Trophoblast cell (in vitro differentiated cells and primary cell): ENCODE results near the gene EGLN3.

Experiments used
- DNase-seq, 2 donors: peaks; one replicate each; pipeline ENCODE4 v3.0.0-alpha.2; 2016
- H2AFZ ChIP-seq: 2 replicates; pipeline ENCODE4 v1.6.1; 2013; ENCODE audit warnings: low read length, moderate library complexity, mild to moderate bottlenecking; ENCODE audit not compliant: insufficient read depth, poor library complexity
- H2AK5ac ChIP-seq: 2 replicates; pipeline ENCODE4 v1.6.1; 2013; ENCODE audit warnings: mild to moderate bottlenecking, low read length
- H2BK120ac ChIP-seq: 2 replicates; pipeline ENCODE4 v1.6.1; 2013; ENCODE audit warnings: low read length, mild to moderate bottlenecking, moderate library complexity; ENCODE audit not compliant: insufficient read depth, poor library complexity
- H2BK12ac ChIP-seq: 2 replicates; pipeline ENCODE4 v1.6.1; 2013; ENCODE audit warnings: mild to moderate bottlenecking, low read length, moderate library complexity
- H2BK5ac ChIP-seq: 2 replicates; pipeline ENCODE4 v1.6.1; 2013; ENCODE audit warnings: low read length, low read depth, moderate library complexity, mild to moderate bottlenecking; ENCODE audit not compliant: poor library complexity
- H3K14ac ChIP-seq: 2 replicates; pipeline ENCODE4 v1.6.1; 2013; ENCODE audit warnings: mild to moderate bottlenecking, low read length
- H3K18ac ChIP-seq: 2 replicates; pipeline ENCODE4 v1.6.1; 2013; ENCODE audit warnings: mild to moderate bottlenecking, low read length
- H3K23ac ChIP-seq: 2 replicates; pipeline ENCODE4 v1.6.1; 2013; ENCODE audit warnings: low read length
- H3K27ac ChIP-seq: 2 replicates; pipeline ENCODE4 v1.5.1; 2013; ENCODE audit warnings: low read depth, mild to moderate bottlenecking, inconsistent platforms, low read length, moderate library complexity
- H3K27me3 ChIP-seq: 2 replicates; pipeline ENCODE4 v1.6.1; 2013; ENCODE audit warnings: inconsistent platforms, mild to moderate bottlenecking, low read length, moderate library complexity; ENCODE audit not compliant: insufficient read depth
- H3K36me3 ChIP-seq, 2 experiments: 1 replicate in 1 of 2; 2 replicates in 1 of 2; pipeline ENCODE4 v1.6.1; 2013; ENCODE audit warnings: low read length in 2 of 2, mild to moderate bottlenecking in 2 of 2, moderate library complexity in 1 of 2; ENCODE audit not compliant: insufficient read depth in 2 of 2, control insufficient read depth in 1 of 2
- H3K4ac ChIP-seq: 2 replicates; pipeline ENCODE4 v1.6.1; 2013; ENCODE audit warnings: low read depth, mild to moderate bottlenecking, low read length, moderate library complexity
- H3K4me1 ChIP-seq, 2 experiments: 1 replicate in 1 of 2; 2 replicates in 1 of 2; pipeline ENCODE4 v1.6.1; 2013; ENCODE audit warnings: low read length in 2 of 2, mild to moderate bottlenecking in 2 of 2, moderate library complexity in 1 of 2; ENCODE audit not compliant: insufficient read depth in 2 of 2, control insufficient read depth in 1 of 2
- H3K4me2 ChIP-seq: 2 replicates; pipeline ENCODE4 v1.6.1; 2013; ENCODE audit warnings: inconsistent platforms, mild to moderate bottlenecking, low read length, moderate library complexity
- H3K4me3 ChIP-seq: 2 replicates; pipeline ENCODE4 v1.5.1; 2013; ENCODE audit warnings: mild to moderate bottlenecking, low read depth, low read length, inconsistent platforms
- H3K79me1 ChIP-seq: one replicate; pipeline ENCODE4 v1.6.1; 2013; ENCODE audit warnings: low read length
- H3K79me2 ChIP-seq: 2 replicates; pipeline ENCODE4 v1.6.1; 2013; ENCODE audit warnings: low read length, mild to moderate bottlenecking; ENCODE audit not compliant: control insufficient read depth, insufficient read depth, poor library complexity
- H3K9ac ChIP-seq: 2 replicates; pipeline ENCODE4 v1.6.1; 2013; ENCODE audit warnings: mild to moderate bottlenecking, low read length
- H3K9me3 ChIP-seq: 2 replicates; pipeline ENCODE4 v1.6.1; 2013; ENCODE audit warnings: low read depth, mild to moderate bottlenecking, control low read depth, inconsistent platforms, low read length; ENCODE audit not compliant: insufficient read depth
- H4K12ac ChIP-seq: 2 replicates; pipeline ENCODE4 v1.6.1; 2013; ENCODE audit warnings: low read depth, mild to moderate bottlenecking, low read length, moderate library complexity
- H4K8ac ChIP-seq: 2 replicates; pipeline ENCODE4 v1.6.1; 2013; ENCODE audit warnings: low read depth, mild to moderate bottlenecking, low read length, moderate library complexity
- H4K91ac ChIP-seq: one replicate; pipeline ENCODE4 v1.6.1; 2013; ENCODE audit warnings: low read depth, mild to moderate bottlenecking, low read length, moderate library complexity
- WGBS: extraction: QIAGEN DNeasy Blood & Tissue Kit; methylation state at CpG from one replicate; pipeline ENCODE4 v1.1.7; 2013; ENCODE audit warnings: missing lambda C conversion rate; ENCODE audit not compliant: insufficient read length, insufficient coverage; ENCODE audit errors: extremely low coverage; 5-methylcytosine and 5-hydroxymethylcytosine counted together

Gene EGLN3

DNA sequence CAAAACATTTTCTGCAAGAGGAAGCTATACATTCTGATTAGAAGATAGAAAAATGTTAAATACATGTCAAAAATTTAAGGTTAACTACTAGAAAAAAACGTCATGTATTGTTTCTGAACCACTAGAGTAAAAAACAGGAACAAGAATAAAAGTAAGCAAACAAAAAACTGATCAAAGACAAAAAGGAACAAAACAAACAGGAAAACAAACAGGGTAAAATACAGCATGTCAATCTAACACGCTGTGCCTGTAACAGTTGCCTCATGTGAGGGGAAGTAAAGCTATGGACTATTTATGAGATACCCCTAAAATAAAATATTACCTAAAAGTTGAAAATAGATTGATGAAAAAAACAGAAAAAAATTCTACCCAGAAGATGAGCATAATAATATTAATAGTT lies 43.9 kb downstream of the EGLN3 start:
- Histone ChIP-seq H2BK5ac (no peak overlapping the region), H3K23ac (no peak overlapping the region), H4K12ac (no peak overlapping the region), H3K79me2 (no peaks in the 10 kb centered on the region), H3K79me1 (no peaks in the 10 kb centered on the region), H4K8ac (no peak overlapping the region), H3K9ac (no peak overlapping the region), H3K4ac (no peak overlapping the region), H2BK12ac (no peak overlapping the region), H3K14ac (no peak overlapping the region), H4K91ac (no peak overlapping the region), H3K27me3 (no peaks in the 10 kb centered on the region), H2AFZ (no peak overlapping the region), H3K4me1 (no peaks in the 10 kb centered on the region), H3K4me3 (no peak overlapping the region), H3K9me3 (no peaks in the 10 kb centered on the region), H3K36me3 (no peaks in the 10 kb centered on the region), H2BK120ac (no peak overlapping the region), H3K18ac (no peak overlapping the region), H2AK5ac (no peak overlapping the region), H3K27ac (no peak overlapping the region), H3K4me2 (no peak overlapping the region)
- DNase-seq: no peak
- no CpG with 5 or more reads among the region's 2 CpGs for WGBS

DNA sequence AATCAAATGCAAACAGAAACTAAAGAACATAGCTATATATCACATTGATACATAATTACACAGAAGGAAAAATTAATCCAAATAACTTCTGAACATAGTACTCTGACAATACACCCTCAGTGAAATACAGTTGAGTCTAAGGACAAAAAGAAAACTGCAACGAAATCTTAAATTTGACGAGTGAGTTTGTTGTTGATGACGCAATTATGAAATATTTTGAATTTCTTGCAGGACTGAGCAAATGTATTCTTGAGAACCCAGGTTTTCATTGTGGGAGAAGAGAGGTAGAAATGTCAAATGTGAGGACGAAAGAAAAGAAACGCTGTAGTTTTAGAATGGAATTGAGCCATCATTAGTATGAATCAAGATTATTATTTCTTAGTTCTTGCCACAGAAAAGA lies 46.3 kb downstream of the EGLN3 start:
- 100% methylated on average over 3 of the region's 5 CpGs for WGBS
- Histone ChIP-seq H3K4me3 (no peak overlapping the region), H3K27me3 (no peaks in the 10 kb centered on the region), H4K8ac (no peak overlapping the region), H2AFZ (no peak overlapping the region), H3K4me2 (no peak overlapping the region), H3K79me1 (no peaks in the 10 kb centered on the region), H3K27ac (no peak overlapping the region), H4K91ac (no peak overlapping the region), H4K12ac (no peak overlapping the region), H3K9ac (no peak overlapping the region), H3K4ac (no peak overlapping the region), H3K4me1 (no peaks in the 10 kb centered on the region), H3K9me3 (peaks cover 3% of the 10 kb centered on the region), H3K18ac (no peak overlapping the region), H2BK120ac (no peak overlapping the region), H3K14ac (no peak overlapping the region), H3K23ac (no peak overlapping the region), H3K79me2 (no peaks in the 10 kb centered on the region), H2BK12ac (no peak overlapping the region), H2AK5ac (no peak overlapping the region), H2BK5ac (no peak overlapping the region), H3K36me3 (no peaks in the 10 kb centered on the region)
- DNase-seq: no peak

DNA sequence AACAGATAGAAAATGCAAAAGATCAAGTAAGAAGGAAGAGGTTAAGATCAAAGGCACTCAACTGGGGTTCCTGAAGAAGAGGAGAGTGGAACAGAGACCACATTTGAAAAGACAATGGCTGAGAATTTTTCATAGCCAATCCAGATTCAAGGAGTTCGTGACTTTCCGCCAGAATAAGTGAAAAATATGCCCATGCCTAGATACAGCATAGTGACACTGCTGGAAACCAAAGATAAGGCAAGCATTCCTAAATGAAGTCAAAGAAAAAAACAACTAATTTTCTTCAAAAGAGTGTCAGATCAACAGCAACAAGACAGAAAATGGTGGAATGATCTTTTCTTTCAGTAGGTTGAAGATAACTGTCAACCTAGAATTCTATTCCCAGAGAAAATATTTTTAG lies 47.5 kb downstream of the EGLN3 start:
- H3K27me3 ChIP-seq: no peaks in the 10 kb centered on the region
- no peak overlapping the region for H3K18ac ChIP-seq
- no peaks in the 10 kb centered on the region for H3K79me2 ChIP-seq
- H4K8ac ChIP-seq: no peak overlapping the region
- no peak overlapping the region for H3K9ac ChIP-seq
- no peak overlapping the region for H2AK5ac ChIP-seq
- no peak overlapping the region for H4K91ac ChIP-seq
- no peak overlapping the region for H3K4me3 ChIP-seq
- no peak overlapping the region for H2AFZ ChIP-seq
- H3K4ac ChIP-seq: no peak overlapping the region
- H3K4me1 ChIP-seq: no peaks in the 10 kb centered on the region
- no peak overlapping the region for H3K23ac ChIP-seq
- H3K4me2 ChIP-seq: no peak overlapping the region
- no peak overlapping the region for H3K14ac ChIP-seq
- no peak for DNase-seq
- H2BK12ac ChIP-seq: no peak overlapping the region
- H3K79me1 ChIP-seq: no peaks in the 10 kb centered on the region
- no peak overlapping the region for H2BK120ac ChIP-seq
- H3K9me3 ChIP-seq: peaks cover 3% of the 10 kb centered on the region
- no peak overlapping the region for H3K27ac ChIP-seq
- no peaks in the 10 kb centered on the region for H3K36me3 ChIP-seq
- H2BK5ac ChIP-seq: no peak overlapping the region
- H4K12ac ChIP-seq: no peak overlapping the region
- no CpG with 5 or more reads among the region's 2 CpGs for WGBS

DNA sequence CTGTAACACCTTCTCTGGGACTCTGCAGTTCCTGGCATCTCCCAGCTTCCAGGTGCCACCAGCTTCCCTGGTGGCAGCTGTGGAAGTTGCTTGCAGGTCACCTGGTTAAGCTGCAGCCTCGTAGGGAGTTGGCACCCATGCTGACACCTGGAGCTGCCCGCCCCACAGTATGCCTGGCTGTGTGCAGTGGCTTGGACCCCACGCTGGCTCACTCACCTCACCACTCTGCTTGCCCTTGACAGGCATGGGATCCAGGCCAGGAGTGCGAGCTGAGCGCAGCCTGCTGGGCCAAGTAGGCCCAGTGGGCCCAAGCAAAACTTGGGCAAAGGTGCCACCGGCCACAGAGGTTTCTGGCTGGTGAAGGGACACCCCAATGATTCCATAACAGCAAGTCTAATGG lies 48.5 kb downstream of the EGLN3 start:
- no peak overlapping the region for H4K8ac ChIP-seq
- H3K36me3 ChIP-seq: no peaks in the 10 kb centered on the region
- peaks cover 3% of the 10 kb centered on the region for H3K9me3 ChIP-seq
- no CpG with 5 or more reads among the region's 6 CpGs for WGBS
- H3K4ac ChIP-seq: no peak overlapping the region
- no peak overlapping the region for H3K18ac ChIP-seq
- H3K27ac ChIP-seq: no peak overlapping the region
- no peak overlapping the region for H2BK12ac ChIP-seq
- no peak for DNase-seq
- H3K4me1 ChIP-seq: no peaks in the 10 kb centered on the region
- no peak overlapping the region for H2AK5ac ChIP-seq
- H2BK120ac ChIP-seq: no peak overlapping the region
- no peaks in the 10 kb centered on the region for H3K79me2 ChIP-seq
- H3K14ac ChIP-seq: no peak overlapping the region
- no peak overlapping the region for H3K4me3 ChIP-seq
- H3K4me2 ChIP-seq: no peak overlapping the region
- no peak overlapping the region for H2AFZ ChIP-seq
- no peaks in the 10 kb centered on the region for H3K79me1 ChIP-seq
- no peak overlapping the region for H4K12ac ChIP-seq
- H3K27me3 ChIP-seq: no peaks in the 10 kb centered on the region
- H3K23ac ChIP-seq: no peak overlapping the region
- H3K9ac ChIP-seq: no peak overlapping the region
- no peak overlapping the region for H4K91ac ChIP-seq
- no peak overlapping the region for H2BK5ac ChIP-seq
